ENCODE data around the gene HEBP2. TPM values are rescaled to one million over a fixed set of nuclear protein-coding genes. Genes with fewer than 3 reads are reported as not detected.

Gene HEBP2
- total RNA-seq, 2 experiments from 2014 or later = 4.0 to 4.7 TPM

DNA sequence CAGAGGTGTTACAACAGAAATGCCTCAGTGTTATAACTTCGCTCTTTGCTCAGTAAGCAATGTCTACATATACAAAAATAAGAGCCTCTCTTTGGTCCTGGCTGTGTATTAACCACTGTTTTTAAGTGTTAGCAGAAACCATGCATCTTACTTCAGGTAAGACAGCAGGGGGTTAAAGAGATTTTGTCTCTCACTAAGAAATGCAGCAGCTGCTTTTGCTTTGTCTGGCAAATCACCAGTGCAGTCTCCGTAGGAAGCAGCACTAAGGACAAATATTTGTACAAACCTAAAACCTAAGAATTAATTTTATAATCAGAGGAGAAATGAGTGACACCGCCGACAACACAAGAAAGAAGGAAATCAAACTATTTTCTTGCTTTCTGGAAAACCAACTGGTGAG, 25.6 kb upstream of the HEBP2 start:
- Mint-ChIP-seq H3K4me1 (no peaks in the 10 kb centered on the region), H3K9me3 (ENCODE audit: low read depth) (no peaks in the 10 kb centered on the region), H3K36me3 (ENCODE audit: low read depth) (no peaks in the 10 kb centered on the region), H3K4me3 (no peak overlapping the region), H3K27me3 (peaks cover 7% of the 10 kb centered on the region), H3K27ac (no peak overlapping the region)
- POLR2A ChIA-PET = no interaction called here
- DNase-seq (no peak), ATAC-seq (no peak)
- intact Hi-C loops (cut with DNase I, micrococcal nuclease) = no loop called here
- CTCF ChIA-PET = no interaction called here

GRCh38 chr6:138382498-138383265, 21.3 kb upstream of the HEBP2 start:
- no peak overlapping the region for H3K4me3 Mint-ChIP-seq
- no peaks in the 10 kb centered on the region for H3K9me3 Mint-ChIP-seq (ENCODE audit: low read depth)
- DNase-seq (no peak), ATAC-seq (no peak)
- no peaks in the 10 kb centered on the region for H3K27me3 Mint-ChIP-seq
- H3K4me1 Mint-ChIP-seq = no peaks in the 10 kb centered on the region
- no peaks in the 10 kb centered on the region for H3K36me3 Mint-ChIP-seq (ENCODE audit: low read depth)
- no peak overlapping the region for H3K27ac Mint-ChIP-seq
- ChIA-PET POLR2A (no interaction called here), CTCF (interaction anchor here (1.4 kb wide), 1 partner anchor 126 kb away, joined by 4 read pairs; no protein-coding TSS in a partner anchor)
- intact Hi-C loops (cut with DNase I, micrococcal nuclease) = no loop called here

- no peaks in the 10 kb centered on the region for H3K9me3 Mint-ChIP-seq (ENCODE audit: low read depth)
- no peak overlapping the region for H3K27ac Mint-ChIP-seq
- no peaks in the 10 kb centered on the region for H3K36me3 Mint-ChIP-seq (ENCODE audit: low read depth)
- intact Hi-C loops (cut with DNase I, micrococcal nuclease) = no loop called here
- no peaks in the 10 kb centered on the region for H3K4me1 Mint-ChIP-seq
- CTCF ChIA-PET = interaction anchor here (1.4 kb wide), 1 partner anchor 125 kb away, joined by 4 read pairs; no protein-coding TSS in a partner anchor
- ATAC-seq = no peak
- H3K4me3 Mint-ChIP-seq = no peak overlapping the region
- no peak for DNase-seq
- POLR2A ChIA-PET = interaction anchor here (0.6 kb wide), 1 partner anchor 81 kb away, joined by 6 read pairs; no protein-coding TSS in a partner anchor
- H3K27me3 Mint-ChIP-seq = peaks cover 2% of the 10 kb centered on the region
Measured at GRCh38 chr6:138383776-138384175, 20.2 kb upstream of the HEBP2 start.

DNA sequence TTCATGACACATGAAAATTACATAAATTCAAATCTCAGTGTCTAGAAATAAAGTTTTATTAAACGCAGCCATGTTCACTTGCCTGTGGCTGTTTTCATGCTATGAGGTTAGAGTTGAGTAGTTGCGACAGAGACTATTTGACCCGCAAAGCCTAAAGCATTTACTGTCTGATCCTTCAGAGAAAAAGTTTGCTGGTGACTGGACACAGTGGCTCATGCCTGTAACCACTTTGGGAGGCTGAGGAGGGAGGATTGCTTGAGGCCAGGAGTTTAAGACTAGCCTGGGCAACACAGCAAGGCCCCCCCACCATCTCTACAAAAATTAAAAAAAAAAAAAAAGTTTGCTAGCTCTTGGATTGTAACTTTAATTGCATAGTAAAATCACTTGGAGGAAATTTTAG, 17.1 kb upstream of the HEBP2 start:
- H3K36me3 Mint-ChIP-seq (ENCODE audit: low read depth) = no peaks in the 10 kb centered on the region
- no peaks in the 10 kb centered on the region for H3K9me3 Mint-ChIP-seq (ENCODE audit: low read depth)
- DNase-seq (no peak), ATAC-seq (no peak)
- no peak overlapping the region for H3K4me3 Mint-ChIP-seq
- no peak overlapping the region for H3K27ac Mint-ChIP-seq
- CTCF ChIA-PET = interaction anchor here (0.7 kb wide), 1 partner anchor 103 kb away, joined by 4 read pairs; no protein-coding TSS in a partner anchor
- intact Hi-C loops (cut with DNase I, micrococcal nuclease) = no loop called here
- POLR2A ChIA-PET = no interaction called here
- no peaks in the 10 kb centered on the region for H3K4me1 Mint-ChIP-seq
- H3K27me3 Mint-ChIP-seq = peaks cover 9% of the 10 kb centered on the region

- no peaks in the 10 kb centered on the region for H3K9me3 Mint-ChIP-seq (ENCODE audit: low read depth)
- ChIA-PET CTCF (no interaction called here), POLR2A (no interaction called here)
- H3K27ac Mint-ChIP-seq = no peak overlapping the region
- H3K36me3 Mint-ChIP-seq (ENCODE audit: low read depth) = no peaks in the 10 kb centered on the region
- intact Hi-C loops (cut with DNase I, micrococcal nuclease) = no loop called here
- H3K4me1 Mint-ChIP-seq = no peaks in the 10 kb centered on the region
- H3K27me3 Mint-ChIP-seq = peaks cover 9% of the 10 kb centered on the region
- no peak for DNase-seq
- ATAC-seq = no peak
- H3K4me3 Mint-ChIP-seq = no peak overlapping the region
Measured at GRCh38 chr6:138387577-138388368, 16.2 kb upstream of the HEBP2 start.

DNA sequence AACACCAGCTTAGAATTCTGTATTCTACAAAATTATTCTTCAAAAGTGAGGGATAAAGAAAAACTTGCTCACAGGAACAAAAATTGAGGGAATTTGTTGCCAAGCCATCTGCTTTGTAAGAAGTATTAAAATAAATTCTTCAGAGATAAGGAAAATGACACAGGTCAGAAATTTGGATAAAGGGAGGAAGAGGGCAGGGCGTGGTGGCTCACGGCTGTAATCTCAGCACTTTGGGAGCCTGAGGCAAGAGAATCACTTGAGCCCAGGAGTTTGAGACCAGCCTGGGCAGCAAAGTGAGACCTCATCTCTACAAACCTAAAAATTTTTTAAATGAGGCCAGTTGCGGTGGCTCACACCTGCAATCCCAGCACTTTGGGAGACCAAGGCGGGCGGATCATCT, 14.5 kb upstream of the HEBP2 start:
- no peak overlapping the region for H3K4me3 Mint-ChIP-seq
- intact Hi-C loops (cut with DNase I, micrococcal nuclease) = no loop called here
- H3K4me1 Mint-ChIP-seq = no peaks in the 10 kb centered on the region
- ChIA-PET CTCF (no interaction called here), POLR2A (no interaction called here)
- no peak overlapping the region for H3K27ac Mint-ChIP-seq
- H3K36me3 Mint-ChIP-seq (ENCODE audit: low read depth) = no peaks in the 10 kb centered on the region
- no peaks in the 10 kb centered on the region for H3K9me3 Mint-ChIP-seq (ENCODE audit: low read depth)
- H3K27me3 Mint-ChIP-seq = peaks cover 9% of the 10 kb centered on the region
- ATAC-seq = no peak
- DNase-seq = no peak

DNA sequence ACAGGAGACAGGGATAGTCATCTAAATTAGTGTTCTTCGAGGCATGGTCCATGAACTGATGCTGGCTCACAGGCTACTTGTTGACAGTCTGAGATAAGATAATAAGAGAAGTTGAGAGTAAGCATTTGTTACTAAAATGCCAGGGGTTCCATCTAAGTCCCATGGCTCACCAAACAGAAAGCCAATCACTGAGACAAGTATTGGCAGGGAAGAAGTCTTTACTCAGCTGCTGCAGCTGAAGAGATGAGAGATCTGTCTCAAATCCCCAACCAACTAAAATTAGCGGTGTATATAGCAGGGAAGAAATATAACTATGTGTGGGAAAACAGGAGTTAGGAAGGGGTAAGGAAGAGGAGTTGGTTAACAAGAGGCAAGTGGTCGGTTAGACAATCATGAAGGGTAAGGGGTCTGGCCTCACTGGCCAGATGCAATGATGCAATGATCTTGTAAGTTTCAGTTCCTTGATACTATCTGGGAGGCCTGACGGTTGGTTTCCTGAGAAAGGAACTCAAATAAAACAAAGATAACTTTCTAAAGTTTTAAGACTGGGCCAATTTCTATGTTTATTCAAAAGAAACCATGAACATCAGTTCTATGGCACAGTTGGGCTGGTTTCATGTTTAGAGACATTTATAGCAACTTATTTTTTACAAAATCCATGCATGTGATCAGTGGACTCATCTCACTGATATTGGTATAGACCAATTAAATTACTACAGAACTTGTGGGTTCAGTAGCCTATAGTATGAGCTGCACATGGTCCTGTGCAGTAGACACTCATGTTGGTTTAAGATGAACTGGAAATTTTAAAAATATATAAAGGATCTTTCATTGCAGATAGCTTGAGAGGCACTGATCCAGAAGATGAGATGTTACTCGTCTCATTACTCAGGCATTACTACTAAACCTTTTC, 9.9 kb upstream of the HEBP2 start:
- Mint-ChIP-seq H3K27me3 (peaks cover 3% of the 10 kb centered on the region), H3K36me3 (ENCODE audit: low read depth) (no peaks in the 10 kb centered on the region), H3K4me3 (no peak overlapping the region), H3K9me3 (ENCODE audit: low read depth) (no peaks in the 10 kb centered on the region), H3K27ac (no peak overlapping the region), H3K4me1 (no peaks in the 10 kb centered on the region)
- CTCF ChIA-PET = no interaction called here
- POLR2A ChIA-PET = no interaction called here
- intact Hi-C loops (cut with DNase I, micrococcal nuclease) = no loop called here
- ATAC-seq (no peak), DNase-seq (no peak)

DNA sequence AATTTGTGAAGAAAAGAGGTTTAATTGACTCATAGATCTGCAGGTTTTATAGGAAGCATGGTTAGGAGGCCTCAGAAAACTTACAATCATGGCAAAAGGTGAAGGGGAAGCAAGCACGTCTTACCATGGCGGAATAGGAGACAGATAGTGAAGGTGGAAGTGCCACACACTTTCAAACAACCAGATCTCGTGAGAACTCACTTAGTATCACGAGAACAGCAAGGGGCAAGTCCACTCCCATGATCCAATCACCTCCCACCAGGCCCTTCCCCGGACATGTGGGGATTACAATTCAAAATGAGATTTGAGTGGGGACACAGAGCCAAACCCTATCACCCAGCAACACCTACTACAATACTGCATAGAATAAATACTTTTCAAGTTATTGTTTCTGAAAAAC, 7.3 kb upstream of the HEBP2 start:
- CTCF ChIA-PET = interaction anchor here (0.7 kb wide), 1 partner anchor 1251 kb away, joined by 3 read pairs; no protein-coding TSS in a partner anchor

GRCh38 chr6:138397128-138398122, 6.6 kb upstream of the HEBP2 start:
- ChIA-PET POLR2A (no interaction called here), CTCF (interaction anchor here (0.6 to 0.7 kb wide), 2 partner anchors 19 to 1252 kb away, joined by 3 read pairs; no protein-coding TSS in a partner anchor)
- Mint-ChIP-seq H3K27ac (no peak overlapping the region), H3K27me3 (no peaks in the 10 kb centered on the region), H3K4me1 (no peaks in the 10 kb centered on the region), H3K36me3 (ENCODE audit: low read depth) (no peaks in the 10 kb centered on the region), H3K4me3 (no peak overlapping the region), H3K9me3 (ENCODE audit: low read depth) (no peaks in the 10 kb centered on the region)
- ATAC-seq = no peak
- no peak for DNase-seq
- intact Hi-C loops (cut with DNase I, micrococcal nuclease) = no loop called here

More for the DNA sequence above, 7.3 kb upstream of the HEBP2 start:
- ATAC-seq (no peak), DNase-seq (no peak)
- intact Hi-C loops (cut with DNase I, micrococcal nuclease) = no loop called here
- Mint-ChIP-seq H3K9me3 (ENCODE audit: low read depth) (no peaks in the 10 kb centered on the region), H3K4me3 (no peak overlapping the region), H3K4me1 (no peaks in the 10 kb centered on the region), H3K27me3 (no peaks in the 10 kb centered on the region), H3K27ac (no peak overlapping the region), H3K36me3 (ENCODE audit: low read depth) (no peaks in the 10 kb centered on the region)
- POLR2A ChIA-PET = no interaction called here

- CTCF ChIA-PET = no interaction called here
- no peaks in the 10 kb centered on the region for H3K9me3 Mint-ChIP-seq (ENCODE audit: low read depth)
- no peak overlapping the region for H3K4me3 Mint-ChIP-seq
- H3K36me3 Mint-ChIP-seq (ENCODE audit: low read depth) = no peaks in the 10 kb centered on the region
- ATAC-seq = no peak
- POLR2A ChIA-PET = no interaction called here
- H3K27me3 Mint-ChIP-seq = no peaks in the 10 kb centered on the region
- intact Hi-C loops (cut with DNase I, micrococcal nuclease) = loop anchor here (5.0 to 10.0 kb wide), 3 partner anchors 283 to 584 kb away; partner anchors contain the start of gene REPS1 (in 1 of the 2)
- H3K27ac Mint-ChIP-seq = no peak overlapping the region
- no peak for DNase-seq
- H3K4me1 Mint-ChIP-seq = peaks cover 5% of the 10 kb centered on the region
Measured at GRCh38 chr6:138400326-138400725, 3.7 kb upstream of the HEBP2 start.
